Measurements from ENCODE around the gene RAPGEF5. TPM values are rescaled to one million over a fixed set of nuclear protein-coding genes. Genes with fewer than 3 reads are reported as not detected.

RAPGEF5 gene
- total RNA-seq, 1 donor from 2014 or later = 12.4 TPM

- intact Hi-C loops (cut with micrococcal nuclease) = no loop called here
- POLR2A ChIA-PET = no interaction called here
- no peak for DNase-seq
- peaks cover 13% of the 10 kb centered on the region for H3K4me1 Mint-ChIP-seq
- CTCF ChIA-PET = no interaction called here
- no peaks in the 10 kb centered on the region for H3K36me3 Mint-ChIP-seq (ENCODE audit: low read depth)
- H3K9me3 Mint-ChIP-seq = no peaks in the 10 kb centered on the region
- H3K4me3 Mint-ChIP-seq = no peak overlapping the region
- H3K27me3 Mint-ChIP-seq = peaks cover 2% of the 10 kb centered on the region
- no peak for ATAC-seq (ENCODE audit: low read depth)
- no peak overlapping the region for H3K27ac Mint-ChIP-seq
- TF ChIP-seq CTCF (IDR thresholded peaks at IDR 0.05) = no peak
Observed at GRCh38 chr7:22344655-22345054, 12.3 kb downstream of the RAPGEF5 start.

DNA sequence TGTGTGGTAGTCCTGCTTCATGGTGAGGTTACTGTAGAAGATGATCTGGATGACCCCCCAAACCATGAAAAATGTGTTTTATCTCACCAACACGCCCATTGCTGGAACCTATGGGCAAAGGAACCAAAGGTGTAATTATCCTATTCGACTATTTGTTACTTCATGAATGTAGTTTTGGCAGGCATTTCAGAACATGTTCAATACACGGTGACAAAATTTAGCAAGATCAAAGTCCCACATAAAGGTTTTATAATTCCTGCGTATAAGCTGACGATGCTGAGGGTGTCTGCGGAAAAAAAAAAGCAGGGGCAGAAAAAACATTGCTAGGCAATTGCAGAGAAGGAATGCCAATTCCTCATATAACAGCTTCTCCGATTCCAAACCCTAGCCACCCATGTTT, 13.3 kb downstream of the RAPGEF5 start:
- Mint-ChIP-seq H3K9me3 (no peaks in the 10 kb centered on the region), H3K4me3 (no peak overlapping the region), H3K4me1 (peaks cover 17% of the 10 kb centered on the region), H3K27ac (no peak overlapping the region), H3K36me3 (ENCODE audit: low read depth) (no peaks in the 10 kb centered on the region), H3K27me3 (peaks cover 2% of the 10 kb centered on the region)
- intact Hi-C loops (cut with micrococcal nuclease) = no loop called here
- ChIA-PET CTCF (no interaction called here), POLR2A (no interaction called here)
- TF ChIP-seq CTCF (IDR thresholded peaks at IDR 0.05) = no peak
- no peak for DNase-seq
- ATAC-seq (ENCODE audit: low read depth) = no peak

DNA sequence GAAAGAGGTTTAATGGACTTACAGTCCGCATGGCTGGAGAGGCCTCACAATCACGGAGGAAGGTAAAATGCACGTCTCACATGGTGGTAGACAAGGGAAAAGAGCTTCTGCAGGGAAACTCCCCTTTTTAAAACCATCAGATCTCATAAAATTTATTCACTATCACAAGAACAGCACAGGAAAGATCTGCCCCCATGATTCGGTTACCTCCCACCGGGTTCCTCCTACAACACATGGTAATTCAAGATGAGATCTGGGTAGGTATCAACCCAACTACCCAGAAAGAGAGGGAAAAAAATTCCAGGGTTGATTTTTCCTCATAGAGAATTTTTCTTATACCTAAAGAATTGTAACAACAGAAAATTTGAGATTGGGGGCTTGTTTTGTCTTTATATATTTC, 13.9 kb downstream of the RAPGEF5 start:
- Mint-ChIP-seq H3K27me3 (no peaks in the 10 kb centered on the region), H3K4me3 (no peak overlapping the region), H3K9me3 (no peaks in the 10 kb centered on the region), H3K4me1 (peaks cover 17% of the 10 kb centered on the region), H3K36me3 (ENCODE audit: low read depth) (no peaks in the 10 kb centered on the region), H3K27ac (no peak overlapping the region)
- ATAC-seq (ENCODE audit: low read depth) (no peak), DNase-seq (no peak)
- POLR2A ChIA-PET = no interaction called here
- no peak for TF ChIP-seq CTCF (IDR thresholded peaks at IDR 0.05)
- intact Hi-C loops (cut with micrococcal nuclease) = no loop called here
- CTCF ChIA-PET = no interaction called here

GRCh38 chr7:22339725-22340390, 17.1 kb downstream of the RAPGEF5 start:
- no peak overlapping the region for H3K4me3 Mint-ChIP-seq
- H3K4me1 Mint-ChIP-seq = peaks cover 10% of the 10 kb centered on the region
- ChIA-PET POLR2A (no interaction called here), CTCF (no interaction called here)
- intact Hi-C loops (cut with micrococcal nuclease) = no loop called here
- ATAC-seq (ENCODE audit: low read depth) = no peak
- no peaks in the 10 kb centered on the region for H3K36me3 Mint-ChIP-seq (ENCODE audit: low read depth)
- H3K27ac Mint-ChIP-seq = no peak overlapping the region
- TF ChIP-seq CTCF (IDR thresholded peaks at IDR 0.05) = no peak
- no peaks in the 10 kb centered on the region for H3K9me3 Mint-ChIP-seq
- no peak for DNase-seq
- no peaks in the 10 kb centered on the region for H3K27me3 Mint-ChIP-seq

- Mint-ChIP-seq H3K36me3 (ENCODE audit: low read depth) (no peaks in the 10 kb centered on the region), H3K27me3 (no peaks in the 10 kb centered on the region), H3K9me3 (no peaks in the 10 kb centered on the region), H3K4me3 (no peak overlapping the region), H3K27ac (no peak overlapping the region), H3K4me1 (peaks cover 10% of the 10 kb centered on the region)
- ChIA-PET POLR2A (no interaction called here), CTCF (no interaction called here)
- DNase-seq (no peak), ATAC-seq (ENCODE audit: low read depth) (no peak)
- intact Hi-C loops (cut with micrococcal nuclease) = no loop called here
- no peak for TF ChIP-seq CTCF (IDR thresholded peaks at IDR 0.05)
Observed at GRCh38 chr7:22338877-22339276, 18.1 kb downstream of the RAPGEF5 start.

All from activated B cell treated with CpG ODN at 0.5 μM for 24 hours (primary cell).